Effector memory CD4-positive, alpha-beta T cell (primary cell): ENCODE measurements around the gene FOXJ1.

ENCODE experiments used
- DNase-seq, 3 donors: peaks; one replicate each; pipeline ENCODE4 v3.0.0-alpha.2; 2020
- H3K27ac ChIP-seq: 2 replicates; pipeline ENCODE4 v1.7.0; 2013; ENCODE audit warnings: mild to moderate bottlenecking, low read length, moderate library complexity; ENCODE audit not compliant: insufficient read depth, poor library complexity, severe bottlenecking
- H3K27me3 ChIP-seq: replicated peaks from 2 replicates; pipeline ENCODE4 v1.7.0; 2013; ENCODE audit warnings: mild to moderate bottlenecking, low read length; ENCODE audit not compliant: insufficient read depth, control insufficient read depth, poor library complexity, severe bottlenecking
- H3K36me3 ChIP-seq: 2 replicates; pipeline ENCODE4 v1.7.0; 2013; ENCODE audit warnings: mild to moderate bottlenecking, low read length, moderate library complexity; ENCODE audit not compliant: control insufficient read depth, insufficient read depth
- H3K4me1 ChIP-seq: 2 replicates; pipeline ENCODE4 v1.7.0; 2013; ENCODE audit warnings: low read length, mild to moderate bottlenecking; ENCODE audit not compliant: control insufficient read depth, insufficient read depth, poor library complexity, severe bottlenecking
- H3K4me3 ChIP-seq: 2 replicates; pipeline ENCODE4 v1.7.0; 2013; ENCODE audit warnings: low read length, low read depth, mild to moderate bottlenecking; ENCODE audit not compliant: insufficient read depth, poor library complexity, severe bottlenecking
- H3K9me3 ChIP-seq: 2 replicates; pipeline ENCODE4 v1.7.0; 2013; ENCODE audit warnings: mild to moderate bottlenecking, low read length, moderate library complexity; ENCODE audit not compliant: control insufficient read depth

FOXJ1 gene

DNA sequence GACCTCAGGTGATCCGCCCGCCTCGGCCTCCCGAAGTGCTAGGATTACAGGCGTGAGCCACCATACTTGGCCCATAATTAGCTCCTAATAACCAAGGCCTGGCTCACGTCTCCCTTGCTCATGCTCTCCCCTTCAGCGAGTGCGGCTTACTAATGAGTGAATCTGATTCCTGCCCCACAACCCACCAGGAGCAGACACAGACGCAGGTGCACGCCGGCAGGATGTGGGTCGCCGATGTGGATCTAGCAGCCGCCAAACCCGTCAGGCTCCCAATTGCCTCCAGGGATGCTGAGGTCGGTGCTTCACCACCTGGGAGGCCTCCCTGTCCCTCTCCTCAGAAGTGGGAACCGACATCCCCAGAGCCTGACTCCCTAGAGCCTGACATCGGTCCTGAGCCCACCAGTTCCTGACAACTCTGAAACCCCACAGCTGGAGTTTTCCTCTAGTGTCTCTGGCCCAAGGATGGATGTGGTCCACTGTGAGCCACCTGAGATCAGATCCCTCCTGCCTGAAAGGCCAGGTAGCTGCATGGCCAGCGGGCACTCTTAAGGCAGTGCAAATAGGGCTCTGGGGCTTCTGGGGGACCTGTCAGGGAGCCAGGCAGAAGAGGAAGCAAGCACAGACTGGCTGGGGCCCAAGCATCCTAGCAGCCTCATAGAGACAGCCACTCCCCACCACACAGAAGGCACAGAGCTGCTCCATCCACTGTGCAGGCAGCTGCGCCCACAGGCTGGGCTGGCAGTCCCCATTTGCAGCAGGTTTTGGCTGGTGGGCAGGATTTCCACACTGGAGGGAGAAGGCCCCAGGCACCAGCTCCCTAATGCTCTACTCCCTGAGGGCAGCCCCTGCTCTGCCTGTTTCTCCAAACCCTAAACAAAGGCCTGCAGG is 48.3 kb downstream of the FOXJ1 start:
- Histone ChIP-seq H3K36me3 (peaks cover 71% of the 10 kb centered on the region), H3K9me3 (no peaks in the 10 kb centered on the region), H3K27ac (no peak overlapping the region), H3K4me1 (no peaks in the 10 kb centered on the region), H3K4me3 (no peak overlapping the region), H3K27me3 (no peaks in the 10 kb centered on the region)
- DNase-seq = no peak

GRCh38 chr17:76091526-76092286 is 49.3 kb downstream of the FOXJ1 start:
- H3K36me3 ChIP-seq = peaks cover 71% of the 10 kb centered on the region
- H3K27me3 ChIP-seq = no peaks in the 10 kb centered on the region
- H3K27ac ChIP-seq = no peak overlapping the region
- DNase-seq = no peak
- H3K4me1 ChIP-seq = no peaks in the 10 kb centered on the region
- H3K4me3 ChIP-seq = no peak overlapping the region
- H3K9me3 ChIP-seq = no peaks in the 10 kb centered on the region

DNA sequence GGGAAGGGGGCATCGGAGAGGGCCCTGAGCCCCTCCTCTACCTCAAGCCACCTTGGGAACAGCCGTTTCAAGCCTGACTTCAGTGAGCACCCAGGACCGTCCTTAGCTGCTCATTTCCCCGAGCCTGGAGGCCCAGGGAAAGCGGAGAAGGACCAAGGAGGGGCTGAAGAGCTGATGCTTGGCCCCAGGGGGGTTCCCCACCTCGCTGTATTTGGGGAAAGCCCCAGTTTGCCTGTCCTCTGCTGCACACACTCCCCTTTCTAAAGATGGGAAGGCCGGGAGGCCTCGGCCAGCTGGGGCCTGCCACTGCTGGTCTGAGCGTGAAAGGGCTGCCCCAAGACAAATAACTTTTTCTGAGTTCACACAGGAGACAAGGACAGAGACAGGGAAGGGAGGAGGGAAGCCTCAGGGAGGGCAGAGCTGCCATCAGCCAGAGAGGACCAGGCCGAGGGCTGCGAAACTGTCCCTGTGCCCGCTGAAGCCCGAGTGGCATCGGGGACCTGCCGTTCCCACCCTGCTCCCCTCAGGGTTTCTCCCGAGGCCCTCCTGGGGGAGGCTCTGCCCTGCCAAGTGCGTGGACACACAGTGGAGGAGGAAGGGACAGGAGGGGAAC is 50.4 kb downstream of the FOXJ1 start:
- no peak for DNase-seq
- H3K4me3 ChIP-seq = no peak overlapping the region
- H3K36me3 ChIP-seq = peaks cover 74% of the 10 kb centered on the region
- no peak overlapping the region for H3K27ac ChIP-seq
- no peaks in the 10 kb centered on the region for H3K4me1 ChIP-seq
- H3K9me3 ChIP-seq = no peaks in the 10 kb centered on the region
- no peaks in the 10 kb centered on the region for H3K27me3 ChIP-seq

DNA sequence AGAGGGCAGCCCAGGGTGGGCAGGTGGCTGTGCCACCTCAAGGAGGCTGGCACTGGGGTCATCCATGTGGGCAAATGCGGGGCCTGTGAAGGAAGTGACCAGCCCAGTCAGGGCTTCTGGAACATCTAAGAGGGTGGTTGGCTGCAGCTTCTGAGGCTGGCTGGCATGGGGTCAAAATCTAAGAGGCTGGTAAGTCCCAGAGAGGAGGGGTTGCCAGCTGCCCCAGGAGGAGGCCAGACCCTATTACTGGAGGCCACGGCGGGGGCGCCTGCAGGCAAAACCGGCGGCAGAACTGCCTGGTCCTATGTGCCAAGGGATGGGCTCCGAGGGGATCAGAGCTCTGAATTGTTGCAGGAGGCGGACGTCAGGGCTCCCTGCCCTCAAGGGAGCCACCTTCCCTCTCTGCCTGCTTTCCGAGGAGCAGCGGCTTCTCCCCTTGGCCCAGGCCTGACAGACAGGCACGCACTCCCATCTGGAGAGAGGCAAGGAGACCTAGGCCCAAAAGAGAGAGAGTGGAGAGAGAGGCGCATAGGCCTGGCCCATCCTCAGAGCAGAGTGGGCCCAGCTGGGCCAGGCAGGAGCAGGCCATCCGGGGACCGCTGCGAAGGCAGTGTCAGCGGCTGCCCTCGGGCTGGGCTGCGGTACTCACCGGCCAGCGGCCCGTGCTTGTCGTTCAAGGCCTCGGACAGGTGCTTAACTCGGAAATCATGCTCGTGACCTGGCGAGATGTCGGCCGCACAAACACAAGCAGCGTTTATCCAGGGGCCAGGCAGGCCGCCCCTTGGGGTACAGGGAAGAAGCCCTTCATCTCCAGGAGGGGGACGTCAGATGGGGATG is 51.1 kb downstream of the FOXJ1 start:
- Histone ChIP-seq H3K4me3 (no peak overlapping the region), H3K27me3 (no peaks in the 10 kb centered on the region), H3K9me3 (no peaks in the 10 kb centered on the region), H3K4me1 (no peaks in the 10 kb centered on the region), H3K27ac (no peak overlapping the region), H3K36me3 (peaks cover 79% of the 10 kb centered on the region)
- no peak for DNase-seq

DNA sequence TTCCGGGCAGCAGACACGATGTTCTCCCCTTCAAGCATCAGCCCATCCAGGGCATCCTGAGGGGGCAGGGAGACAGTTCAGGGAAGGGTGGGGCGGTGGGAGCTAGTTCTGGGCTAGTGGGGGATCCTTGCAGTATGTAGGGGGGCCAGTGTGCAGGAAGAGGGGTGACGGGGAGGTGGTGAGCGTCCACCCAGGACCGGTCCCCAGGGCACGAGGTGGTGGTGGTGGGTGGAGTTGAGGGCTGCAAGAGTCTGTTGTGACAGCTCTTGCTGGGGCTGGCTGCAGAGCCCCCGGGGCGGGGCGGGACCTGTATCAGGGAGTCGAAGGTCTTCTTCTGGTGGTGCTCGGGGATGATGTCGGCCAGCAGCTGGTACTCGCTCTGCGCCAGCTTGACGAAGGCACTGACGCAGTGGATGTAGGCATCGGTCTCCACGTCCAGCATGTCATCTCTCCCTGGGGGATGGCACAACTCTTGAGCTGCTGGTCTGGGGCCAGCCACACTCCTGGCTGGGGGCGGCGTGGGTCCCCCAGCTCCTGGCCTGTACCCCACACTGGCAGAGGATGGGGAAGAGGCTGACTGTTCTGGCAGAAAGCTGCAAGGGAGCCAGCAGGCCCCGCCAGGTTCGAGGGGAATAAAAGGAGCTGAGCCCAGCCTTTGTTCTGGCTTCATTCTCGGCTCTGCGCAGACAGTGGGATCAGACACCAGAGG is 52.0 kb downstream of the FOXJ1 start:
- peaks cover 84% of the 10 kb centered on the region for H3K36me3 ChIP-seq
- DNase-seq = no peak
- no peak overlapping the region for H3K4me3 ChIP-seq

GRCh38 chr17:76088041-76088867 is 52.8 kb downstream of the FOXJ1 start:
- Histone ChIP-seq H3K9me3 (no peaks in the 10 kb centered on the region), H3K4me3 (no peak overlapping the region), H3K4me1 (no peaks in the 10 kb centered on the region), H3K27ac (no peak overlapping the region), H3K36me3 (peaks cover 82% of the 10 kb centered on the region), H3K27me3 (no peaks in the 10 kb centered on the region)
- no peak for DNase-seq

More for the DNA sequence above, 52.0 kb downstream of the FOXJ1 start:
- Histone ChIP-seq H3K27ac (no peak overlapping the region), H3K27me3 (no peaks in the 10 kb centered on the region), H3K4me1 (no peaks in the 10 kb centered on the region), H3K9me3 (no peaks in the 10 kb centered on the region)

DNA sequence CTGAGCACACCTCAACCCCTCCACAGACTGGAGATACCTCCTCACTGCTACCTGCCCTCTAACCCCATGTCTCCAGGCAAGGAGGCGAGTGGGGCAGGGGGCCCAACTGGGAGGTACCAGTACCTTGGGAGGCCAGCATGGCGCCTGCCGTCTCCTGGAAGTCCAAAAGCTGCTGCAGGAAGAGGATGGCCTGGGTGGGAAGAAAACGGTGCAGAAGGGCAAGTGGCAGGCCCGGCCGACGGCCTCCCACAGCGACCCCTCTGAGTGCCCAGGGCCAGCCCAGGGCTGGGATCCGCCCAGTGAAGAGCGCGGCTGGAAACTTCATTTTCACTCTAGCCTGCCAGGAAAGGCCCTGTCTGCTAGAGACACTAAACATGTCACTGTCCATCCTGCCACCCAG is 53.5 kb downstream of the FOXJ1 start:
- DNase-seq = no peak
- H3K4me3 ChIP-seq = no peak overlapping the region
- no peaks in the 10 kb centered on the region for H3K4me1 ChIP-seq
- H3K27ac ChIP-seq = no peak overlapping the region
- peaks cover 82% of the 10 kb centered on the region for H3K36me3 ChIP-seq
- no peaks in the 10 kb centered on the region for H3K9me3 ChIP-seq
- no peaks in the 10 kb centered on the region for H3K27me3 ChIP-seq

GRCh38 chr17:76086384-76086783 is 54.7 kb downstream of the FOXJ1 start:
- DNase-seq = no peak
- peaks cover 80% of the 10 kb centered on the region for H3K36me3 ChIP-seq
- no peak overlapping the region for H3K4me3 ChIP-seq
- H3K27me3 ChIP-seq = no peaks in the 10 kb centered on the region
- H3K9me3 ChIP-seq = no peaks in the 10 kb centered on the region
- H3K27ac ChIP-seq = no peak overlapping the region
- no peaks in the 10 kb centered on the region for H3K4me1 ChIP-seq
